Measurements from ENCODE around the gene PHRF1. TPM values are rescaled to one million over a fixed set of nuclear protein-coding genes. Genes with fewer than 3 reads are reported as not detected.
A peak's percentile ranks its signal among the peaks of the same experiment; 100 is the strongest.

PHRF1 gene
- total RNA-seq, 2 experiments from 2014 or later: 25.6 to 26.1 TPM

DNA sequence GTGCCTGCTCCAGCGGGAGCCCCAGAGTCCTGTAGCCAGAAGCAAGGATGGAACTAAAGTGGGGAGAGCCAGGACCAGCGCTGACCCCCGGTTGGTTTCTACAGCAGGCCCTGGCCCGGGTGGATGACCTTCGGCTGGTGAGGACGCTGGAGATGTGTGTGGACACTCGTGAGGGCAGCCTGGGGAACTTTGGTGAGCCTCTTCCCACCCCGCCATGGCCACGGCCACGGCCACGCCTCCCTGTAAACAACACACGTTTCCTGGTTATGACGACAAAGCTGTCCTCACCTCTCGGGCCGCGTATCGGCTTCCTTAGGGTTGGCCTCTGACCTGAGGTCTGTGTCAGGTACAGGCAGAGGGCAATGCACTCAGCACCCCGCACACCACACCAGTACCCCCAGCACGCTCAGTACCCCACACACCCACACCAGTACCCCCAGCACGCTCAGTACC, 34.8 kb upstream of the PHRF1 start:
- Mint-ChIP-seq H3K36me3 (ENCODE audit: low read depth) (no peaks in the 10 kb centered on the region), H3K4me1 (ENCODE audit: low read depth) (peaks cover 4% of the 10 kb centered on the region), H3K27me3 (ENCODE audit: low read depth) (no peaks in the 10 kb centered on the region), H3K9me3 (no peaks in the 10 kb centered on the region), H3K4me3 (no peak overlapping the region), H3K27ac (no peak overlapping the region)
- DNase-seq: no peak
- CTCF ChIA-PET: no interaction called here
- intact Hi-C loops (cut with micrococcal nuclease): no loop called here

DNA sequence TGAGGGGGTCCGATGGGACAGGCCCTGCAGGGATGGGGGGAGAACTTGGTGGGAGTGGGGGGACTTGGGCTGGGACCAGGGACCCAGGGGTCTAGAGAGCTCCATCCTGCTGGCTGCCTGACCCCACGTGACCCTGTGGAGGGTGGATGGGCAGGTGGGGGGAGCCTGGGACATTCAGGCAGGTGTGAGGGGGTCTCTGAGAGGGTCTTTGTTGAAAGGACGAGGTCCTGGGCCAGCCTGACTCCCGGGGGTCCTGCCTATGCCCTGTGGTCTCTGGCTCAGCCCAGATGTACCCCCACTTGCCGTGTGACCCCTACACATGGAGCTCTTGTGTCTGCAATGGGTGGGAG, 31.5 kb upstream of the PHRF1 start:
- H3K9me3 Mint-ChIP-seq: no peaks in the 10 kb centered on the region
- H3K4me1 Mint-ChIP-seq (ENCODE audit: low read depth): no peaks in the 10 kb centered on the region
- no peak overlapping the region for H3K4me3 Mint-ChIP-seq
- H3K27me3 Mint-ChIP-seq (ENCODE audit: low read depth): no peaks in the 10 kb centered on the region
- CTCF ChIA-PET: interaction anchor here (1.2 kb wide), 1 partner anchor 26 kb away, joined by 3 read pairs; no protein-coding TSS in a partner anchor
- intact Hi-C loops (cut with micrococcal nuclease): no loop called here
- no peaks in the 10 kb centered on the region for H3K36me3 Mint-ChIP-seq (ENCODE audit: low read depth)
- DNase-seq: no peak
- H3K27ac Mint-ChIP-seq: no peak overlapping the region

DNA sequence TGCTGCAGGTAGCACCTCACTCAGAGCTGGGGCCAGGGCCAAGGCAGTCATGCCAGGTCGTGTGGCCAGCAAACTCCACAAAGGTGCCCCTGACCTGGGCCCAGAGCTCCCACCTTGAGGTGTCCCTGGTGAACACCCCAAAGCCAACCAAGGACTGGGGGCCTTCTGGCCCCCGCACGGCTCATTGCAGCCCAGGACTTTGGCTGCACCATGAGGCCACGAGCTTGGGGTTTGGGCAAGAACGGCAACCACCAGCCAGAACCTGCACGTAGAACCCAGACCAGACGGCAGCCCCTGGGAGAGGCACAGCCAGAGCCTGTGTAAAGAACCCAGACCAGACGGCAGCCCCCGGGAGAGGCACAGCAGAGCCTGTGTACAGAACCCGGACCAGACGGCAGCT, 31.1 kb upstream of the PHRF1 start:
- no peak overlapping the region for H3K27ac Mint-ChIP-seq

DNA sequence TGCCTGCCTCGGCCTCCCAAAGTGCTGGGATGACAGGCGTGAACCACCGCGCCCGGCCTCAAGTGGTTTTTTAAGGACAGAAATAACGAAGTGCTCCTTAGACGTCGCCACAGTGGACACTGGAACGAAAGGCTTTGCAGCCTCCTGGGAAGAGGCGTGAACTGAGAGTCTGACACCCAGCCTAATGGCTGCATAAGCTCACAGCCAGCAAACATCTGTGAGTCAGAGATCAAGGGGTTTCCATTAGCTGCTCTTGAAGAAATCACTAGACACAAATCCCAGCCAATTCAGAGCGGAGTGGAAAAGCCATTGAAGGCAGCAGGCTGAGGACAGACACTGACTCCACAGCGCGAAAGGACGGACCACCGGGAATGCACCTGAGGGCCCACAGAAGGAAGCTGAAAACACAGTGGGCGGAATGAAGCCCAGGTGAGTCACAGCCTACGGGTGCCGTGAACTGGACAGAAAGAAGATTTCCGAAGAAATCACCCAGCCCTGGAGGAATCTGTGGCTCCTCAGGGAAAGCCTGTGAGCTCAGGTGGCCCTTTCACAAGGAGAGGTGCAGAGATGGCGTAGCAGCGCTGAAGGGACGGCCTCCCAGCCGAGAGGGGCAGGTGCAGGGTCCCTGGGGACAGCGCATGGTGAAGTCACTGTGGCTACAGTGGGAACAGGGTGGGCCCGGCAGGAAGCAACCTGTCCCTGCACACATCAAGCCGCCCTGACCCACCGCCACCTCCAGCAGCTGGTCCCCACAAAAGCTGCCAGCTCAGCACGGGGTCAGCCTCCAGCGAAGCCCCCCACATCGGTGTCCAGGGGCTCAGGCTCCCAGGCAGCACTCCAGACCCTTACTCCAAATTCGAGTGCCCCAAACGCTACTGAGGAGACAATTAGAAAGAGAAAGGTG, 27.3 kb upstream of the PHRF1 start:
- H3K27me3 Mint-ChIP-seq (ENCODE audit: low read depth): no peaks in the 10 kb centered on the region
- H3K27ac Mint-ChIP-seq: no peak overlapping the region
- CTCF ChIA-PET: interaction anchor here (0.6 kb wide), 1 partner anchor 10 kb away, joined by 4 read pairs; no protein-coding TSS in a partner anchor
- H3K4me3 Mint-ChIP-seq: no peak overlapping the region
- no peaks in the 10 kb centered on the region for H3K9me3 Mint-ChIP-seq
- intact Hi-C loops (cut with micrococcal nuclease): no loop called here
- H3K36me3 Mint-ChIP-seq (ENCODE audit: low read depth): no peaks in the 10 kb centered on the region
- H3K4me1 Mint-ChIP-seq (ENCODE audit: low read depth): no peaks in the 10 kb centered on the region
- DNase-seq: no peak

More for the DNA sequence above, 31.1 kb upstream of the PHRF1 start:
- intact Hi-C loops (cut with micrococcal nuclease): no loop called here
- CTCF ChIA-PET: interaction anchor here (1.2 kb wide), 1 partner anchor 26 kb away, joined by 3 read pairs; no protein-coding TSS in a partner anchor
- Mint-ChIP-seq H3K9me3 (no peaks in the 10 kb centered on the region), H3K4me1 (ENCODE audit: low read depth) (no peaks in the 10 kb centered on the region), H3K27me3 (ENCODE audit: low read depth) (no peaks in the 10 kb centered on the region), H3K36me3 (ENCODE audit: low read depth) (no peaks in the 10 kb centered on the region), H3K4me3 (no peak overlapping the region)
- no peak for DNase-seq

DNA sequence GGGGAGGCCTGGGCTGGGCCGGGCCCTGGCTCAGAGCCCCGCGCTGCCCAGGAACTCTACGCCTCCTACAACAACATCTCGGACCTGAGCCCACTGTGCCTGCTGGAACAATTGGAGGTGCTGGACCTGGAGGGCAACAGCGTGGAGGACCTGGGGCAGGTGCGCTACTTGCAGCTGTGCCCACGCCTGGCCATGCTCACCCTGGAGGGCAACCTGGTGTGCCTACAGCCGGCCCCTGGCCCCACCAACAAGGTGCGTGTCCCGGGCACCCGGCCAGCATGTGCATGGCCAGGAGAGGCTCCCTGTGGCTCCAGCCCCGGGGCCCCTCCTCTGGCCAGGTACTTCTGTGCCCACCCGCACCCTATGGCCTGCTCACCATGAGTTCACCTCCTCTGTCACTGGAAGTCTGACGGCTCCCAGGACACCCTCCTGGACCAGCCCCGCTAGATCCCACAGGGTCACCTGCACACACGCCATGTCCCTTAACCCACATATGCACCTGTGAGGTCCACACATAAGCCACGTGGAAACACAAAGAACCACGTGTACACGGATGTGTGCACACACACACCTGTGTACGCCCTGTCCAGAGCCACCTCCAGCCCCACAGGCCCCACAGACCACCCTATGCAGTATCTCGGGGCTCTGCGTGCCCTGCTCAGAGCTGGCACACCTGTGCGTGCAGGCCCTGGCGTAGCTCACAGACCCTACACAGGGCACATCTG, 26.1 kb upstream of the PHRF1 start:
- H3K27ac Mint-ChIP-seq: no peak overlapping the region
- H3K4me3 Mint-ChIP-seq: no peak overlapping the region
- no peak for DNase-seq
- no peaks in the 10 kb centered on the region for H3K36me3 Mint-ChIP-seq (ENCODE audit: low read depth)
- intact Hi-C loops (cut with micrococcal nuclease): no loop called here
- CTCF ChIA-PET: interaction anchor here (1.2 to 1.5 kb wide), 2 partner anchors 14 to 173 kb away, joined by 3 read pairs; no protein-coding TSS in a partner anchor
- no peaks in the 10 kb centered on the region for H3K9me3 Mint-ChIP-seq
- H3K4me1 Mint-ChIP-seq (ENCODE audit: low read depth): no peaks in the 10 kb centered on the region
- H3K27me3 Mint-ChIP-seq (ENCODE audit: low read depth): no peaks in the 10 kb centered on the region

DNA sequence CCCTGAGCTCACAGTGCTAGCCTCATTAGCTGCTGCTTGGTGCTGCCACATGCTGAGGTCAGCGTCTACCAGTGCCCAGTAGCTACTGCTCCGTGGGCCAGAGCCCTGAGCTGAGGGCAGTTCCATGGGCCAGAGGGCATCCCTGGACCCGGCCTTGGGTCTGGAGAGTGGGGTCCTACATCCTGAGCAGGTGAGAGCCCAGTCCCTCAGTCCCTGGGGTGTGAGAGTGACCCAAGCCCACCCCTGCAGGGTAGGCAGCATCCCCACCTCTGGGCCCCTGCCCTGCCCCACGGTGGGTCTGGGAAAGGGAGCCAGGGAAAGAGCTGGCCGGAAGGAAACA, 25.6 kb upstream of the PHRF1 start:
- intact Hi-C loops (cut with micrococcal nuclease): no loop called here
- H3K36me3 Mint-ChIP-seq (ENCODE audit: low read depth): no peaks in the 10 kb centered on the region
- H3K9me3 Mint-ChIP-seq: no peaks in the 10 kb centered on the region
- CTCF ChIA-PET: interaction anchor here (0.5 to 1.5 kb wide), 4 partner anchors 13 to 172 kb away, joined by 3 to 4 read pairs (median 3); no protein-coding TSS in a partner anchor
- H3K27ac Mint-ChIP-seq: no peak overlapping the region
- no peaks in the 10 kb centered on the region for H3K27me3 Mint-ChIP-seq (ENCODE audit: low read depth)
- no peaks in the 10 kb centered on the region for H3K4me1 Mint-ChIP-seq (ENCODE audit: low read depth)
- H3K4me3 Mint-ChIP-seq: no peak overlapping the region
- DNase-seq: no peak

DNA sequence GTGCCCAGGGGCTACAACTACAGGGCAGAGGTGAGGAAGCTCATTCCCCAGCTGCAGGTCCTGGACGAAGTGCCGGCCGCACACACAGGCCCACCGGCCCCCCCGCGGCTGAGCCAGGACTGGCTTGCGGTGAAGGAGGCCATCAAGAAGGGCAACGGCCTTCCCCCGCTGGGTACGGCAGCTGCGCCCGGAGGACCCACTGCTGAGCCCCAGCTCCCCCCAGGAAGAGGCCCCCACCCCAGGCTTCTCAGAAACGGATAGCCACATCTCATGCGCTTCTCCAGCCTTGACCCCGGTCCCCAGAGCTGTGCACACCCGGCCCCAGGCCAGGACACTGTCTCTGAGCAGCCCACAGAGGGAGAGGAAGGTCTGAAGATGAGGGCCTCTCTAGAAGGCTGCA, 25.1 kb upstream of the PHRF1 start:
- H3K4me3 Mint-ChIP-seq: no peak overlapping the region
- CTCF ChIA-PET: interaction anchor here (0.5 to 1.5 kb wide), 4 partner anchors 13 to 172 kb away, joined by 3 to 4 read pairs (median 3); no protein-coding TSS in a partner anchor
- H3K36me3 Mint-ChIP-seq (ENCODE audit: low read depth): no peaks in the 10 kb centered on the region
- DNase-seq: no peak
- no peaks in the 10 kb centered on the region for H3K4me1 Mint-ChIP-seq (ENCODE audit: low read depth)
- intact Hi-C loops (cut with micrococcal nuclease): no loop called here
- H3K9me3 Mint-ChIP-seq: no peaks in the 10 kb centered on the region
- H3K27me3 Mint-ChIP-seq (ENCODE audit: low read depth): no peaks in the 10 kb centered on the region
- H3K27ac Mint-ChIP-seq: no peak overlapping the region

DNA sequence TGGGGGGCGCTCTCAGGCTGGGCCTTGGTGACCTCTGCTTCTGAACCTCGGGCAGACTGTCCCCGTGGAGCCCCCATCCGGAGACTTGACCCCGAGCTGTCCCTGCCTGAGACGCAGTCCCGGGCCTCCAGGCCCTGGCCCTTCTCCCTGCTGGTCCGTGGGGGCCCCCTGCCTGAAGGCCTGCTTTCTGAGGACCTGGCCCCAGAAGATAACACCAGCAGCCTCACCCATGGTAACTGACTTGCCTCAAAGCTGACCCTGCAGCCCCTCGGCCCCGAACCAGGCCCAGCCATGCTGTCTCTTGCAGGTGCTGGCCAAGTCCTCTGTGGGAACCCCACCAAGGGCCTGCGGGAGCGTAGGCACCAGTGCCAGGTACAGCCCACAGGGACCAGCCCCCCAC, 24.7 kb upstream of the PHRF1 start:
- no peak overlapping the region for H3K4me3 Mint-ChIP-seq
- CTCF ChIA-PET: interaction anchor here (0.6 to 0.8 kb wide), 2 partner anchors 33 to 61 kb away, joined by 4 read pairs; no protein-coding TSS in a partner anchor
- H3K4me1 Mint-ChIP-seq (ENCODE audit: low read depth): no peaks in the 10 kb centered on the region
- no peaks in the 10 kb centered on the region for H3K9me3 Mint-ChIP-seq
- intact Hi-C loops (cut with micrococcal nuclease): no loop called here
- peaks cover 3% of the 10 kb centered on the region for H3K27me3 Mint-ChIP-seq (ENCODE audit: low read depth)
- H3K36me3 Mint-ChIP-seq (ENCODE audit: low read depth): no peaks in the 10 kb centered on the region
- H3K27ac Mint-ChIP-seq: no peak overlapping the region
- no peak for DNase-seq

DNA sequence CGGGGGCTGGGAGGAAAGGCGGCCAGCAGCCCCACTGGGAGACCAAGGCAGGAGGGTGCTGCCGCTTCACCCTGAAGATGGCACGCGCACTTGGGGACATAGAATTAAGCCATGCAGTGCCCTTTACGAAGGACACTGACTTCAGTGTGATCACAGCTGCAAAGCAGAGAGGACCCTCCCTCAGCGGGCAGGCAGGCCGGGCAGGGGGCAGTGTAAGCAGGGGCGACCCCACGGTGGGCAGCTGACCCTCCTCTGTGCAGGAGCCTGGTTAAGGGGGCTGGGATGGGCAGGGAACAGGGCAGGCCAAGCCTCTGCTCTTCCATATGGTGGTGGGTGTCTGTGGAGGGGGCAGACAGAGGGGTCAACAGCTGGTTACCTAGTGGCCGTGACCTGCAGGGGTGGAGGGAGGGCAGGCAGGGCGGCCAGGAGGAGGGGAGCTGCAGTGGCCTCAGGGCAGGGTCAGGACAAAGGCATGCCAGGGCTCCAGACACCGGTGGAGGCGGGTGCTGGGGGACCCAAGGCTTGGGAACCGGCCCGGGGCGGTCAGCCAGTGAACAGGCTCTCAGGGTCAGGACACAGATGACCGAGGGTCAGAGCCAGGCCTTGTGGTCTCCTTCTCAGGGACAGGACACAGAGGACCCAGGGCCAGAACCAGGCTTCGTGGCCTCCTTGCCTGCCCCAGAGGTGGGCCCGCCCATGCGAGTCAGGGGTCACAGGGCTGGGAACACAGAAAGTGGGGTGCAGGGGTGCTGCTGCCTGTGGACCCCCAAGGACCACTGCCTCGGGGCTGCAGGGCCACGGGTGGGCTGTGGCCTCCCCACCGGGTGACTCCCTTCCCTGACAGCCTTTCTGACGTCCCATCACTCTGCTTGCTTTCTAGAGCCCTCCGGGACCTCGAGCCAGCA, 22.9 kb upstream of the PHRF1 start:
- intact Hi-C loops (cut with micrococcal nuclease): no loop called here
- no peaks in the 10 kb centered on the region for H3K9me3 Mint-ChIP-seq
- CTCF ChIA-PET: interaction anchor here (2.5 to 4.4 kb wide), 3 partner anchors 11 to 173 kb away, joined by 18 to 26 read pairs (median 21); no protein-coding TSS in a partner anchor
- H3K4me1 Mint-ChIP-seq (ENCODE audit: low read depth): peaks cover 2% of the 10 kb centered on the region
- H3K27ac Mint-ChIP-seq: no peak overlapping the region
- H3K4me3 Mint-ChIP-seq: no peak overlapping the region
- no peaks in the 10 kb centered on the region for H3K36me3 Mint-ChIP-seq (ENCODE audit: low read depth)
- no peak for DNase-seq
- H3K27me3 Mint-ChIP-seq (ENCODE audit: low read depth): peaks cover 3% of the 10 kb centered on the region

DNA sequence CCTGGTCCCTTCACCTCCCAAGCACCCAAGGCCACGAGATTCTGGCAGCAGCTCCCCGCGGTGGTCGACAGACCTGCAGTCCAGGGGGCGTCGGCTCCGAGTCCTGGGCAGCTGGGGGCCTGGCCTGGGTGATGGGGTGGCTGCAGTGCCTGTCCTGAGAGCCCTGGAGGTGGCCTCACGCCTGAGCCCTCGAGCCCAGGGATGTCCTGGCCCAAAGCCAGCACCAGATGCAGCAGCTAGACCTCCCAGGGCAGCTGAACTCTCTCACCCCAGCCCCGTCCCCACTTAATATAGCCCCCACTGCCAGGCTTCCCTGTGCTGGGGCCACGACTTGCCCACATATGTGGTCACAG, 22.3 kb upstream of the PHRF1 start:
- CTCF ChIA-PET: interaction anchor here (2.5 to 4.4 kb wide), 3 partner anchors 11 to 172 kb away, joined by 18 to 26 read pairs (median 21); no protein-coding TSS in a partner anchor
- Mint-ChIP-seq H3K9me3 (no peaks in the 10 kb centered on the region), H3K27me3 (ENCODE audit: low read depth) (peaks cover 3% of the 10 kb centered on the region), H3K4me1 (ENCODE audit: low read depth) (peaks cover 2% of the 10 kb centered on the region), H3K36me3 (ENCODE audit: low read depth) (no peaks in the 10 kb centered on the region), H3K4me3 (no peak overlapping the region), H3K27ac (no peak overlapping the region)
- intact Hi-C loops (cut with micrococcal nuclease): loop anchor here (2.0 kb wide), 1 partner anchor 75 kb away; no protein-coding TSS in a partner anchor
- DNase-seq: no peak

DNA sequence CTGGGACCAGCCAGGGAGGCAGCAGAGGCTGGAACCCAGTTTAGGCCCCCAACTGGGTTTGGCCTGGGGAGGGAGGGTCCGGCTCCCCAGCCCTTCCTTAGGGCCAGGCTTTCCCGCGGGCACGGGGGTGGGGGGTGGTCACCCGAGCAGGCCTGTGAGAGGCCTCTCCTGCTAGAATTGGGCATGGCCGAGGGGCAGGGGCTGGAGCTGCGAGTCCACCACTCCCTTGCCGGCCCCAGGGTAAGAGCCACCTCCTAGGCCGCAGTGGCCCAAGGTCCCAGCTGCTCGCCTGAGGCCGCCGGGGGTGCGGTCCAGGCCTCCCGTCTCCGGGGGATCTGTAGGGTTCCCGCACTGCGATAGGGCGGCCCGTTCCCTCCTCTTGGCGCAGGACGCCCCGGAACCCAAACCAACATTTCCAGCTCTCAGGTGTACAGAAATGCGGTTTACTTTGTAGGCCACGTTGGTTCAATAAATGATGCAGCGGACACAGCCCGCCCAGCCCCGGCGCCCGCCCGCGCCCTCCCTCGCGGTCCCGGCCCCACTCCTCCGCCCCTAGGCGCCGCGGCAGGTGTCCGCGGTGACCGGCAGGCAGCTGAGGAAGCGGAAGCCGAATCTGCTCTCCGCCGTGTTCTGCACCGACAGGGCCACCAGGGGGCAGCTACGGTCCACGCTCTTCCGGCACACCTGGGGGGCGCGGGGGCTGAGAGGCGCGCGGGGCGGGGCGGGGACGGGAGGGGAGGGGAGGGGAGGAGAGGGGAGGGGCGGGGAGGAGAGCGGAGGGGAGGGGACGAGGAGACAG, 21.6 kb upstream of the PHRF1 start:
- intact Hi-C loops (cut with micrococcal nuclease): loop anchor here (1.0 to 2.0 kb wide), 2 partner anchors 74 to 169 kb away; no protein-coding TSS in a partner anchor
- Mint-ChIP-seq H3K4me3 (no peak overlapping the region), H3K36me3 (ENCODE audit: low read depth) (no peaks in the 10 kb centered on the region), H3K27me3 (ENCODE audit: low read depth) (peaks cover 3% of the 10 kb centered on the region), H3K27ac (no peak overlapping the region), H3K4me1 (ENCODE audit: low read depth) (peaks cover 2% of the 10 kb centered on the region), H3K9me3 (no peaks in the 10 kb centered on the region)
- DNase-seq: peak; percentile 74
- CTCF ChIA-PET: interaction anchor here (0.6 to 4.4 kb wide), 6 partner anchors 10 to 201 kb away, joined by 3 to 26 read pairs (median 10); partner anchors contain the start of gene EPS8L2

All from activated naive CD4-positive, alpha-beta T cell treated with anti-CD3 and anti-CD28 coated beads for 36 hours (primary cell).